AG09309 (cell line): ENCODE data around the gene HRK.
"Not testable (repeated sequence)": the region's sequence is repeated elsewhere in the genome, so short reads cannot be mapped to it uniquely, and the experiment has no call there.

Experiments
- DNase-seq: peaks from one replicate; pipeline ENCODE4 v3.0.0-alpha.2; 2010; ENCODE audit warnings: low read depth
- H3K4me3 ChIP-seq: 2 replicates; pipeline ENCODE4 v1.5.1; 2011; ENCODE audit warnings: mild to moderate bottlenecking, low read depth, low read length, moderate library complexity; ENCODE audit not compliant: control insufficient read depth
- CTCF ChIP-seq: IDR thresholded peaks from 2 replicates; pipeline ENCODE4 v1.5.1; 2011; ENCODE audit warnings: mild to moderate bottlenecking, low read depth, low read length, inconsistent platforms; ENCODE audit not compliant: insufficient read depth, control insufficient read depth; ENCODE audit errors: missing control alignments

Gene HRK

GRCh38 chr12:116818948-116819832, 62.1 kb downstream of the HRK start:
- peak overlapping the region; percentile 82 for H3K4me3 ChIP-seq
- no peak for TF ChIP-seq CTCF
- peak; percentile 48 for DNase-seq

GRCh38 chr12:116818341-116818856, 62.8 kb downstream of the HRK start:
- no peak for DNase-seq
- TF ChIP-seq CTCF: no peak
- peak overlapping the region; percentile 82 for H3K4me3 ChIP-seq

GRCh38 chr12:116814766-116815165, 66.5 kb downstream of the HRK start:
- H3K4me3 ChIP-seq, DNase-seq: not testable (repeated sequence)

GRCh38 chr12:116813271-116814041, 67.8 kb downstream of the HRK start:
- H3K4me3 ChIP-seq: no peak overlapping the region
- no peak for DNase-seq

GRCh38 chr12:116812238-116812637, 69.0 kb downstream of the HRK start:
- H3K4me3 ChIP-seq: no peak overlapping the region
- TF ChIP-seq CTCF: no peak
- DNase-seq: no peak

More at GRCh38 chr12:116813271-116814041, 67.8 kb downstream of the HRK start:
- no peak for TF ChIP-seq CTCF

- H3K4me3 ChIP-seq: no peak overlapping the region
- DNase-seq: no peak
- TF ChIP-seq CTCF: no peak
Observed at GRCh38 chr12:116808113-116809105, 72.8 kb downstream of the HRK start.
